SK-N-MC (cell line): Measurements from ENCODE around the gene NOP9.

Source experiments
- EZH2 ChIP-seq: fragments of 200-600 bp; sonication (generic); IDR thresholded peaks from one replicate; pipeline ENCODE4 v1.6.1; 2017; ENCODE audit warnings: antibody characterized with exemption
- POLR2AphosphoS5 ChIP-seq: IDR thresholded peaks from 2 replicates; pipeline ENCODE4 v1.6.1; 2012; ENCODE audit warnings: mild to moderate bottlenecking, low read depth, low read length, borderline replicate concordance

DNA sequence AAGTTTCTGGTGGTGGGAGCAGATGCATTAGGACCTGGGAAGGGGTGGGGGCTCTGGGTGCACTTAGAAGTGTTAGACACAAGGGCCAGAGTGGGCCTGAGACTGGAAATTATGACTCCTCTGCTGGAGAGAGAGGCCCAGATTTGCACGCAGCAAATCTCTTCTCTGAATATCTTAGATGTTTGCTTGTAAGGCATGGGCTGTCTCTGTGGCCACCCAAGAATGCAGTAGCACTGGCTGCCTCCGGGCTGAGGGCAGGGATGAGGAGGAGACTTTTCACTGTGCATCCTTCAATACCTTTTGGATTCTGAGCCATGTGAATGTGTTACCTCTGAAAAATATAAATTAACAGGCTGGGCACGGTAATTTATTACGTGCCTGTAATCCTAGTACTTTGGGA, 14.3 kb upstream of the NOP9 start:
- TF ChIP-seq POLR2AphosphoS5, result no peak
- no peak for TF ChIP-seq EZH2
